GM18870 (cell line): ENCODE measurements around the gene FEM1B.

Experiments used
- ATAC-seq: cut with Tn5 transposase; IDR thresholded peaks from one replicate; pipeline ENCODE4 v1.9.1; 2021; ENCODE audit warnings: moderate library complexity; ENCODE audit not compliant: unreplicated experiment

Gene FEM1B

GRCh38 chr15:68284616-68285258, 7.2 kb downstream of the FEM1B start:
- ATAC-seq: no peak

GRCh38 chr15:68285259-68285980, 7.9 kb downstream of the FEM1B start:
- no peak for ATAC-seq

GRCh38 chr15:68286256-68286655, 8.7 kb downstream of the FEM1B start:
- no peak for ATAC-seq

GRCh38 chr15:68289057-68289456, 11.5 kb downstream of the FEM1B start:
- ATAC-seq: no peak

GRCh38 chr15:68289621-68290352, 12.2 kb downstream of the FEM1B start:
- no peak for ATAC-seq

- ATAC-seq: no peak
Measured at GRCh38 chr15:68290715-68291114, 13.2 kb downstream of the FEM1B start.

- ATAC-seq: no peak
Measured at GRCh38 chr15:68292157-68292781, 14.7 kb downstream of the FEM1B start.

GRCh38 chr15:68292967-68293366, 15.4 kb downstream of the FEM1B start:
- no peak for ATAC-seq

- ATAC-seq: no peak
Measured at GRCh38 chr15:68295014-68295805, 17.7 kb downstream of the FEM1B start.

- no peak for ATAC-seq
Measured at GRCh38 chr15:68298336-68298735, 20.8 kb downstream of the FEM1B start.

- peak; percentile 73 for ATAC-seq
Measured at GRCh38 chr15:68298882-68299381, 21.4 kb downstream of the FEM1B start.

GRCh38 chr15:68299436-68299835, 21.9 kb downstream of the FEM1B start:
- ATAC-seq: peak; percentile 11

GRCh38 chr15:68300115-68300940, 22.8 kb downstream of the FEM1B start:
- no peak for ATAC-seq

GRCh38 chr15:68301301-68301700, 23.8 kb downstream of the FEM1B start:
- ATAC-seq: no peak

GRCh38 chr15:68302729-68303128, 25.2 kb downstream of the FEM1B start:
- ATAC-seq: no peak

- no peak for ATAC-seq
Measured at GRCh38 chr15:68303134-68303533, 25.6 kb downstream of the FEM1B start.

- no peak for ATAC-seq
Measured at GRCh38 chr15:68303560-68304436, 26.3 kb downstream of the FEM1B start.

GRCh38 chr15:68304589-68305337, 27.2 kb downstream of the FEM1B start:
- ATAC-seq: no peak
